SK-N-SH (cell line): ENCODE measurements around the gene RPH3AL.

ENCODE experiments used
- JUND ChIP-seq: IDR thresholded peaks from 2 replicates; pipeline ENCODE4 v1.4.0; 2012
- REST ChIP-seq: IDR thresholded peaks from 2 replicates; pipeline ENCODE4 v1.6.1; 2012; ENCODE audit warnings: mild to moderate bottlenecking, low read depth, low read length, moderate library complexity
- TAF1 ChIP-seq: IDR thresholded peaks from 2 replicates; pipeline ENCODE4 v1.6.1; 2012; ENCODE audit warnings: low read depth, mild to moderate bottlenecking, low read length, moderate library complexity, borderline replicate concordance
- TCF12 ChIP-seq: IDR thresholded peaks from 2 replicates; pipeline ENCODE4 v1.4.0; 2012
- USF1 ChIP-seq: IDR thresholded peaks from 2 replicates; pipeline ENCODE4 v1.4.0; 2012; ENCODE audit warnings: low read depth, borderline replicate concordance

- TF ChIP-seq TAF1 (no peak), USF1 (no peak), TCF12 (no peak), JUND (no peak), REST (no peak)
Measured at GRCh38 chr17:205817-206216, 146.8 kb downstream of the RPH3AL start.
